ENCODE data around the gene CFAP119.

The CFAP119 gene

GRCh38 chr16:30782486-30783279 is 20.8 kb upstream of the CFAP119 start:
- no peak overlapping the region for H3K4me3 ChIP-seq (ENCODE audit: low read depth, low read length)
- no peak for DNase-seq (ENCODE audit: low read depth)

GRCh38 chr16:30780549-30780948 is 18.7 kb upstream of the CFAP119 start:
- DNase-seq (ENCODE audit: low read depth) = peak; percentile 84
- TF ChIP-seq MAX (IDR thresholded peaks at IDR 0.05; ENCODE audit: low read depth, low read length) = peak; percentile 66; the same call in 1 of the 2 replicates
- peak; percentile 66 for TF ChIP-seq MYC (IDR thresholded peaks at IDR 0.05; ENCODE audit: low read depth, low read length)
- no peak for TF ChIP-seq CTCF (IDR thresholded peaks at IDR 0.05; ENCODE audit: low read depth, low read length)
- no peak overlapping the region for H3K4me3 ChIP-seq (ENCODE audit: low read depth, low read length)

More at GRCh38 chr16:30782486-30783279, 20.8 kb upstream of the CFAP119 start:
- TF ChIP-seq MYC (IDR thresholded peaks at IDR 0.05; ENCODE audit: low read depth, low read length) (no peak), POLR2A (IDR thresholded peaks at IDR 0.05; ENCODE audit: extremely low read depth, insufficient read length) (no peak), MAX (IDR thresholded peaks at IDR 0.05; ENCODE audit: low read depth, low read length) (no peak), CTCF (IDR thresholded peaks at IDR 0.05; ENCODE audit: low read depth, low read length) (no peak)

- TF ChIP-seq MYC (IDR thresholded peaks at IDR 0.05; ENCODE audit: low read depth, low read length) = no peak
- no peak for TF ChIP-seq POLR2A (IDR thresholded peaks at IDR 0.05; ENCODE audit: extremely low read depth, insufficient read length)
- TF ChIP-seq MAX (IDR thresholded peaks at IDR 0.05; ENCODE audit: low read depth, low read length) = no peak
- TF ChIP-seq CTCF (IDR thresholded peaks at IDR 0.05; ENCODE audit: low read depth, low read length) = no peak
Observed at GRCh38 chr16:30780021-30780420, 18.2 kb upstream of the CFAP119 start.

GRCh38 chr16:30779596-30779995 is 17.7 kb upstream of the CFAP119 start:
- TF ChIP-seq POLR2A (IDR thresholded peaks at IDR 0.05; ENCODE audit: extremely low read depth, insufficient read length) = no peak
- TF ChIP-seq CTCF (IDR thresholded peaks at IDR 0.05; ENCODE audit: low read depth, low read length) = no peak
- no peak for TF ChIP-seq MYC (IDR thresholded peaks at IDR 0.05; ENCODE audit: low read depth, low read length)
- TF ChIP-seq MAX (IDR thresholded peaks at IDR 0.05; ENCODE audit: low read depth, low read length) = no peak
- no peak for DNase-seq (ENCODE audit: low read depth)
- H3K4me3 ChIP-seq (ENCODE audit: low read depth, low read length) = no peak overlapping the region

More at GRCh38 chr16:30780021-30780420, 18.2 kb upstream of the CFAP119 start:
- no peak for DNase-seq (ENCODE audit: low read depth)
- H3K4me3 ChIP-seq (ENCODE audit: low read depth, low read length) = no peak overlapping the region

- DNase-seq (ENCODE audit: low read depth) = peak; percentile 81
- no peak overlapping the region for H3K4me3 ChIP-seq (ENCODE audit: low read depth, low read length)
- no peak for TF ChIP-seq CTCF (IDR thresholded peaks at IDR 0.05; ENCODE audit: low read depth, low read length)
- TF ChIP-seq POLR2A (IDR thresholded peaks at IDR 0.05; ENCODE audit: extremely low read depth, insufficient read length) = no peak
- TF ChIP-seq MYC (IDR thresholded peaks at IDR 0.05; ENCODE audit: low read depth, low read length) = no peak
- TF ChIP-seq MAX (IDR thresholded peaks at IDR 0.05; ENCODE audit: low read depth, low read length) = no peak
Observed at GRCh38 chr16:30778549-30779244, 16.8 kb upstream of the CFAP119 start.

All from NB4 (cell line).